Testis (tissue), 2 donors: ENCODE measurements around the gene WDR18.

Experiments
- POLR2A ChIP-seq: fragments of 450-650 bp; IDR thresholded peaks from one replicate; pipeline ENCODE4 v1.6.1; 2017; ENCODE audit warnings: antibody characterized with exemption, mild to moderate bottlenecking, moderate library complexity
- TF ChIP-seq, protein P1 (sequence below), 3 experiments: fragments of 450-650 bp in 2 of 3; fragments of 200-600 bp in 1 of 3; sonication (generic) in 1 of 3; IDR thresholded peaks; one replicate each; pipeline ENCODE4 v1.5.1; 2016 to 2019; ENCODE audit warnings: antibody characterized with exemption in 3 of 3, mild to moderate bottlenecking in 2 of 3, moderate library complexity in 1 of 3

DNA sequence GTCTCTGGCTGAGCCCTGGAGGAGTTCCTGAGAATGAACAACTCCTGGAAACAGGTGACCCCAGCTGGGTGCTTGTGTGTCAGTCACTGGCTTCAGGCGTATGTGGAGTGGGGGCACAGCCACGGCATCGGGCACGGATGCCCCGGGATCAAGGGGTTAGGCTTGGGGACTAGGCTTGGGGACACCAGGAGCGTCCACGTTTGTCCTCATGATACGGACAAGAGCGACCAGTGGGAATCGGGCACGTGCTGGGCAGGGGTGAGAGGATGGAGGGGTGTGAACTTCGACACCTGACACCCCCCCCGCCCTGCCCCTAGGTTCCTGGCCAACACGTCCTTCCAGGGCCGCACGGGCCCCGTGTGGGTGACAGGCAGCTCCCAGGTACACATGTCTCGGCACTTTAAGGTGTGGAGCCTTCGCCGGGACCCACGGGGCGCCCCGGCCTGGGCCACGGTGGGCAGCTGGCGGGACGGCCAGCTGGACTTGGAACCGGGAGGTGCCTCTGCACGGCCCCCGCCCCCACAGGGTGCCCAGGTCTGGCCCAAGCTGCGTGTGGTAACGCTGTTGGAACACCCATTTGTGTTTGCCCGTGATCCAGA is 20.2 kb downstream of the WDR18 start:
- TF ChIP-seq, protein P1, sequence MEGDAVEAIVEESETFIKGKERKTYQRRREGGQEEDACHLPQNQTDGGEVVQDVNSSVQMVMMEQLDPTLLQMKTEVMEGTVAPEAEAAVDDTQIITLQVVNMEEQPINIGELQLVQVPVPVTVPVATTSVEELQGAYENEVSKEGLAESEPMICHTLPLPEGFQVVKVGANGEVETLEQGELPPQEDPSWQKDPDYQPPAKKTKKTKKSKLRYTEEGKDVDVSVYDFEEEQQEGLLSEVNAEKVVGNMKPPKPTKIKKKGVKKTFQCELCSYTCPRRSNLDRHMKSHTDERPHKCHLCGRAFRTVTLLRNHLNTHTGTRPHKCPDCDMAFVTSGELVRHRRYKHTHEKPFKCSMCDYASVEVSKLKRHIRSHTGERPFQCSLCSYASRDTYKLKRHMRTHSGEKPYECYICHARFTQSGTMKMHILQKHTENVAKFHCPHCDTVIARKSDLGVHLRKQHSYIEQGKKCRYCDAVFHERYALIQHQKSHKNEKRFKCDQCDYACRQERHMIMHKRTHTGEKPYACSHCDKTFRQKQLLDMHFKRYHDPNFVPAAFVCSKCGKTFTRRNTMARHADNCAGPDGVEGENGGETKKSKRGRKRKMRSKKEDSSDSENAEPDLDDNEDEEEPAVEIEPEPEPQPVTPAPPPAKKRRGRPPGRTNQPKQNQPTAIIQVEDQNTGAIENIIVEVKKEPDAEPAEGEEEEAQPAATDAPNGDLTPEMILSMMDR (IDR thresholded peaks at IDR 0.05), result no peak
- no peak for TF ChIP-seq POLR2A
